Measurements from ENCODE around the gene NTN4. TPM values are rescaled to one million over a fixed set of nuclear protein-coding genes. Genes with fewer than 3 reads are reported as not detected.

NTN4 gene
- total and polyA plus RNA-seq, 2 experiments from 2014 or later, result 35.2 to 63.7 TPM

DNA sequence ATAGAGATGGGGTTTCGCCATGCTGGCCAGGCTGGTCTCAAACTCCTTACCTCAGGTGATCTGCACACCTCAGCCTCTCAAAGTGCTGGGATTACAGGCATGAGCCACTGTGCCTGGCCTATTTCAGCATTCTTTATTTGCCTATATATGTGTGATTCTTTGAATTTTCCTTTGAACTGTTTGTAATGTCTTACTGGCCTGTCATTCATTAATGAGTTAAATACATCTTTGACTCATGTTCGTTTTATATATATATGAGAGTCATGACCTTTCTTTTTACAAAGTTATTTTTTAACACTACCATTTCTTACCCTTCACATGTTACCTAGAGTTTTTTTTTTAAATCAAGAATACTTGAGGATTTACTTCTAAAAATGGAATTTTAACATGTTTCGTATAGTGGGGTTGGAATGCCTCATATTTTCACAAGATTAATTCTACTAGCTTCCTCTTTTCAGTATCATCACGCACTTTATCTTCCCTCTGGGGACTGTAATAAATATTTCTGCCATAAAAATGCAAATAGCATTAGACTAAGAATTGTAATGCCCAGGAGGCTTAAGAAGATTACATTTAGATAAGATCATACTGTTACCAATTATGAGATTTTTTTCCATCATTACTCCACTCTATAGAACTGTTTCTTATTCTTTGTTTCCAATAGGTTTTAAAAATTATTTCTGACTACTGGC is 66.7 kb downstream of the NTN4 start:
- no peaks in the 10 kb centered on the region for H4K20me1 ChIP-seq (ENCODE audit: insufficient read depth)
- H2AFZ ChIP-seq, result no peak overlapping the region
- no peak for DNase-seq
- H3K27ac ChIP-seq, result no peak overlapping the region
- H3F3A ChIP-seq (ENCODE audit: insufficient read depth), result no peaks in the 10 kb centered on the region
- no peaks in the 10 kb centered on the region for H3K9me3 ChIP-seq (ENCODE audit: low read depth)
- H3K9ac ChIP-seq, result no peak overlapping the region
- no peaks in the 10 kb centered on the region for H3K9me2 ChIP-seq (ENCODE audit: insufficient read depth)
- H3K36me3 ChIP-seq (ENCODE audit: low read depth), result no peaks in the 10 kb centered on the region; the same call in 1 of the 2 replicates
- H3K79me2 ChIP-seq (ENCODE audit: insufficient read depth), result no peaks in the 10 kb centered on the region
- H3K4me2 ChIP-seq (ENCODE audit: unreplicated experiment), result no peak overlapping the region
- H3K27me3 ChIP-seq (replicated peaks; ENCODE audit: insufficient read depth), result no peaks in the 10 kb centered on the region
- WGBS, 2 experiments (ENCODE audit: low coverage in 1 of 2, low lambda C conversion rate in 2 of 2, missing lambda C conversion rate in 2 of 2), result 85 to 91% methylated on average over 4 of the region's 4 CpGs
- in situ Hi-C loops (cut with MboI), result no loop called here
- H3K4me1 ChIP-seq (ENCODE audit: insufficient read depth), result no peaks in the 10 kb centered on the region
- no peak overlapping the region for H3K4me3 ChIP-seq
- TF ChIP-seq EZH2phosphoT487 (IDR thresholded peaks at IDR 0.05; ENCODE audit: insufficient read depth, low read depth), result no peak
- no peak for TF ChIP-seq EZH2 (IDR thresholded peaks at IDR 0.05; ENCODE audit: insufficient read depth, poor library complexity, severe bottlenecking)

DNA sequence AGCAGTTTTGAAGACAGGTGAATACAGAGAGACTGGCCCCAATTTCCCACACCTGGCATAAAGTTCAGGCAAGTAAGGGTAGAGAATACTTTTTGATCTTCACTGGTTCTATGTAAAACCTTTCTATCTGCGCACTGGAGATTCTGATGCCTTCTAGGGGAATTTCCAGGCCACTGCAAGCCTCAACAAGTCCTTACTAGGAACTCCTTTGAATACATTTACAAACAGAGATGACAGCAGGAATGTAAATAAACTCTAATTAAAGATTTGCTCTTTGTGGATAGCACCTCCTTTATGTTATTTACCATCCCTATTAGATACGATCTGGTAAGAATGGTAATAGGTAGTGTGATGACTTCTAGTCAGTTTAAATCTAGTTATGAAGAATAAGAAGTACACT is 69.2 kb downstream of the NTN4 start:
- H3K79me2 ChIP-seq (ENCODE audit: insufficient read depth), result no peaks in the 10 kb centered on the region
- 88 to 90% methylated on average over 2 of the region's 2 CpGs for WGBS, 2 experiments (ENCODE audit: low coverage in 1 of 2, low lambda C conversion rate in 2 of 2, missing lambda C conversion rate in 2 of 2)
- in situ Hi-C loops (cut with MboI), result no loop called here
- H3F3A ChIP-seq (ENCODE audit: insufficient read depth), result no peaks in the 10 kb centered on the region
- TF ChIP-seq EZH2phosphoT487 (IDR thresholded peaks at IDR 0.05; ENCODE audit: insufficient read depth, low read depth) (no peak), EZH2 (IDR thresholded peaks at IDR 0.05; ENCODE audit: insufficient read depth, poor library complexity, severe bottlenecking) (no peak)
- H3K9me2 ChIP-seq (ENCODE audit: insufficient read depth), result no peaks in the 10 kb centered on the region
- no peak overlapping the region for H3K4me2 ChIP-seq (ENCODE audit: unreplicated experiment)
- H3K36me3 ChIP-seq (ENCODE audit: low read depth), result no peaks in the 10 kb centered on the region; the same call in 1 of the 2 replicates
- no peaks in the 10 kb centered on the region for H4K20me1 ChIP-seq (ENCODE audit: insufficient read depth)
- H3K27ac ChIP-seq, result no peak overlapping the region
- DNase-seq, result no peak
- no peaks in the 10 kb centered on the region for H3K27me3 ChIP-seq (replicated peaks; ENCODE audit: insufficient read depth)
- H3K9ac ChIP-seq, result no peak overlapping the region
- H2AFZ ChIP-seq, result no peak overlapping the region
- H3K9me3 ChIP-seq (ENCODE audit: low read depth), result no peaks in the 10 kb centered on the region
- H3K4me3 ChIP-seq, result no peak overlapping the region
- H3K4me1 ChIP-seq (ENCODE audit: insufficient read depth), result no peaks in the 10 kb centered on the region

DNA sequence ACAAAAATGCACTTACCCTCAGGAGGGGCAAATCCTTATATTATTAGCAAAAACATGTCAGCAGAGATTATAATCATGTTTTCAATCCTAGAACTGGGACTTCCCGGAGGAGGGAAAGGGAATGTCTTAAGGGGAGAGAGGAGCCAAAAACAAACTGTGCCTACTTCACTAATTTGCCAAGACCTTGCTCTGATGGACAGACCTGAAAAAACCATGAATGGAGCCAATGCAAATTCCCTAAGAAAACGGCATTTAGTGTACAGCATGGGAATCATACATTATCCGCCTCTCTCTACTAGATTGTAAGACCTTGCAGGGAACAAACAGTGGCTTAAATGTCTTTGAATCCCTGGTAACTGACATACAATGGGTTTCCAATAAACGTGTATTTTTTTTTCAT is 70.4 kb downstream of the NTN4 start:
- Histone ChIP-seq H3K27me3 (replicated peaks; ENCODE audit: insufficient read depth) (no peaks in the 10 kb centered on the region), H3K4me1 (ENCODE audit: insufficient read depth) (no peaks in the 10 kb centered on the region), H3K27ac (no peak overlapping the region), H3K9ac (no peak overlapping the region), H3K79me2 (ENCODE audit: insufficient read depth) (no peaks in the 10 kb centered on the region), H4K20me1 (ENCODE audit: insufficient read depth) (no peaks in the 10 kb centered on the region), H3K4me3 (no peak overlapping the region), H3K4me2 (ENCODE audit: unreplicated experiment) (no peak overlapping the region), H3K9me3 (ENCODE audit: low read depth) (no peaks in the 10 kb centered on the region), H2AFZ (no peak overlapping the region), H3F3A (ENCODE audit: insufficient read depth) (no peaks in the 10 kb centered on the region), H3K36me3 (ENCODE audit: low read depth) (no peaks in the 10 kb centered on the region), H3K9me2 (ENCODE audit: insufficient read depth) (no peaks in the 10 kb centered on the region)
- 92% methylated on average over 4 of the region's 4 CpGs for WGBS, 2 experiments (ENCODE audit: low coverage in 1 of 2, low lambda C conversion rate in 2 of 2, missing lambda C conversion rate in 2 of 2)
- in situ Hi-C loops (cut with MboI), result no loop called here
- DNase-seq, result no peak
- TF ChIP-seq EZH2phosphoT487 (IDR thresholded peaks at IDR 0.05; ENCODE audit: insufficient read depth, low read depth) (no peak), EZH2 (IDR thresholded peaks at IDR 0.05; ENCODE audit: insufficient read depth, poor library complexity, severe bottlenecking) (no peak)

DNA sequence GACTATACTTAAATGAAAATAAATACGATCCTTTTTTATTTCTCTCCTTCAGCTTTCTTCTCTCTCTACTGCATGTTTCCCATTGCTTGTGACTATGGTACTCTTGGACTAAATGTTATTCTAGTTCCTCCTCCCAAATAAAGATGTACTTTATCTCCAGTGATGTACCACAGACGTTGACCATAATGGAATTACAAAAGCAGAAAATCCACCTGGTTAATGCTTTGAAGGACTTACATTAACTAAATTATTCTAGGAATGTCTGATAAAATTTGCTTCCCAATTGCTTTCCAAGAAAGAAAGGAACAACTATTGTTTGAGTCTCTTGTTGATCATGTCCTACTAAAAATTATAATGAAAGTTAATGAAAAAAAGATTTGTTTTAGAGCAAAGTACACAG is 71.8 kb downstream of the NTN4 start:
- WGBS, 2 experiments (ENCODE audit: low coverage in 1 of 2, low lambda C conversion rate in 2 of 2, missing lambda C conversion rate in 2 of 2), result 61 to 64% methylated on average over 2 of the region's 2 CpGs
- TF ChIP-seq EZH2phosphoT487 (IDR thresholded peaks at IDR 0.05; ENCODE audit: insufficient read depth, low read depth), result no peak
- no peak for TF ChIP-seq EZH2 (IDR thresholded peaks at IDR 0.05; ENCODE audit: insufficient read depth, poor library complexity, severe bottlenecking)
- Histone ChIP-seq H3K4me3 (no peak overlapping the region), H3K79me2 (ENCODE audit: insufficient read depth) (no peaks in the 10 kb centered on the region), H3K9me2 (ENCODE audit: insufficient read depth) (no peaks in the 10 kb centered on the region), H2AFZ (no peak overlapping the region), H3K9ac (no peak overlapping the region), H3F3A (ENCODE audit: insufficient read depth) (no peaks in the 10 kb centered on the region), H3K9me3 (ENCODE audit: low read depth) (no peaks in the 10 kb centered on the region), H3K27ac (no peak overlapping the region), H3K4me1 (ENCODE audit: insufficient read depth) (no peaks in the 10 kb centered on the region), H3K4me2 (ENCODE audit: unreplicated experiment) (no peak overlapping the region), H3K27me3 (replicated peaks; ENCODE audit: insufficient read depth) (no peaks in the 10 kb centered on the region), H3K36me3 (ENCODE audit: low read depth) (no peaks in the 10 kb centered on the region), H4K20me1 (ENCODE audit: insufficient read depth) (no peaks in the 10 kb centered on the region)
- no peak for DNase-seq
- in situ Hi-C loops (cut with MboI), result no loop called here
